ENCODE data around the gene MTCH1. TPM values are rescaled to one million over a fixed set of nuclear protein-coding genes. Genes with fewer than 3 reads are reported as not detected.

MTCH1 gene
- total RNA-seq, 2 donors from 2014 or later = 237 to 273 TPM

DNA sequence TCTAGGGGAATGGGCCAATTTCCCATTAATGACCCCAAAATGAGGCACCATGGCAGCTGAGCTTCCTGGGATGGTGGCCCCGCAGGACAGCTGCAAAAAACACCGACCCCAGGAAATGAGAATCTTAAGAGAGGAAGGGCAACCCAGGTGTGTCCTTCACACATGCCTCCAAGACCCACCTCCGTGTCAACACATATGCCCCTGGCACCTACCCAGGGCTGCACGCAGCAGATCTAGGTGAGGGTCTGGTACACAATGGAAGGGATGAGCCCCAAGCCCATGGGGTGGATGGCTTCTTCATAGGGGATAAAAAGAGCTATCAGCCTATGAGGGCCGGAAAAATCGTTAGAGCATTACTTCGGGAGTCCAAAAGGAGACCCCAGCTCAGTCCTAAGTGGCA lies 9.5 kb downstream of the MTCH1 start:
- H3K4me3 ChIP-seq = no peak overlapping the region
- TF ChIP-seq, protein P1, sequence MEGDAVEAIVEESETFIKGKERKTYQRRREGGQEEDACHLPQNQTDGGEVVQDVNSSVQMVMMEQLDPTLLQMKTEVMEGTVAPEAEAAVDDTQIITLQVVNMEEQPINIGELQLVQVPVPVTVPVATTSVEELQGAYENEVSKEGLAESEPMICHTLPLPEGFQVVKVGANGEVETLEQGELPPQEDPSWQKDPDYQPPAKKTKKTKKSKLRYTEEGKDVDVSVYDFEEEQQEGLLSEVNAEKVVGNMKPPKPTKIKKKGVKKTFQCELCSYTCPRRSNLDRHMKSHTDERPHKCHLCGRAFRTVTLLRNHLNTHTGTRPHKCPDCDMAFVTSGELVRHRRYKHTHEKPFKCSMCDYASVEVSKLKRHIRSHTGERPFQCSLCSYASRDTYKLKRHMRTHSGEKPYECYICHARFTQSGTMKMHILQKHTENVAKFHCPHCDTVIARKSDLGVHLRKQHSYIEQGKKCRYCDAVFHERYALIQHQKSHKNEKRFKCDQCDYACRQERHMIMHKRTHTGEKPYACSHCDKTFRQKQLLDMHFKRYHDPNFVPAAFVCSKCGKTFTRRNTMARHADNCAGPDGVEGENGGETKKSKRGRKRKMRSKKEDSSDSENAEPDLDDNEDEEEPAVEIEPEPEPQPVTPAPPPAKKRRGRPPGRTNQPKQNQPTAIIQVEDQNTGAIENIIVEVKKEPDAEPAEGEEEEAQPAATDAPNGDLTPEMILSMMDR (IDR thresholded peaks at IDR 0.05) = no peak
- H3K36me3 ChIP-seq = peaks cover 72% of the 10 kb centered on the region
- no peak for ATAC-seq (ENCODE audit: insufficient number of reproducible peaks, low FRiP score, low read depth)
- peaks cover 0 to 9% of the 10 kb centered on the region in 2 donors for H3K4me1 ChIP-seq (ENCODE audit: control insufficient read depth in 1 of 2, low read depth in 2 of 2)
- no peak overlapping the region for H3K27ac ChIP-seq
- DNase-seq (ENCODE audit: low spot score) = no peak
- no peaks in the 10 kb centered on the region for H3K27me3 ChIP-seq (replicated peaks; ENCODE audit: insufficient read depth)
- no peaks in the 10 kb centered on the region for H3K9me3 ChIP-seq

DNA sequence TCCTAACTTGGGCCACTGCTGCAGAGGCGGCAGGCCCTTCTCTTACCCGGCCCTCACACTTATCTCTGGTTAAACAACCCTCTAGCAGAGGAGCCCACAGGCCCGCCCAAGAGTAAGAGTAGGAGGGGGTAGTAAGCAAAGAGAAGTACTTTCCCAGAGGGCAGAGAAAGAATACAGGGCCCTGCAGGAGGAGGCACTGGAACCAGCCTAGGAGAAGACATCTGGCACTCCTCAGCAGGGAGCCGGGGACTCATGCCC lies 10.1 kb downstream of the MTCH1 start:
- H3K4me1 ChIP-seq (ENCODE audit: control insufficient read depth in 1 of 2, low read depth in 2 of 2) = peaks cover 0 to 3% of the 10 kb centered on the region in 2 donors

DNA sequence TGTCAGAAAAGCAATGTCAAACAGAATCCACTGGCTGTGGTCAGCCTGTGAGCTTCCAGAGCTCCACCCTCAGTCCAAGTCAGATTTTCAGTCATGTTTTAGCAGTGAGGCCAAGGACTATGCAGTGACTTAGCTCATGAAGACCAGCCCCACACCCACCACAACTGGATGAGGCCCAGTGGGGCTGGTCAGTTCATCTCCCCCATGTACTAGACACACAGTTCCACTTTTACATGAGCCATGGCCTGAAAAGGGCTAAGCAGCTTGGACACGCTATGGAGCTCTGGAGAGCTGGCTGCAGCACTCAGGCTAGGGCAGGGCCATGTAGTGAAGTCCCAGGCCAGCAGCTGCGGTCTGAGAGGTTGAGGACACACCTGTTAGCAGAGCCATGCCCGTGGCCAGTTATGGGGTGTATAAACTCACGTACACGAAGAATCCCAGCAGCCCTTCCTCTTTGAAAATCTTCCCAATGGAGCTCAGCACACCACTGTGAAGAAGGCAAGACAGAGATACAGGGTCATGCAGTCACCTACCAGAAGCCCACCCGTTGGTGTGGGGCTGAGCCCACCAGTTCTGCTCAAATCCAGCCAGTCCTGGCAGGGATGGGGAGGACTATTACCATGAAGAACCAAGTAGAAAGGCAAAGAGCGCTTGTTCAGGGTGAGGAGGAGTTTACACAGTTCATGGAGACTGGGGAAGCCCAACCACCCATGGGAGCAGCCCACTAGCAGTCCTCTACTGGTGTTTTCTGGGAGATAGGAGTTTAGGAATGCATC lies 10.6 kb downstream of the MTCH1 start:
- Histone ChIP-seq H3K27me3 (replicated peaks; ENCODE audit: insufficient read depth) (no peaks in the 10 kb centered on the region), H3K4me3 (no peak overlapping the region), H3K36me3 (peaks cover 78% of the 10 kb centered on the region), H3K4me1 (ENCODE audit: control insufficient read depth in 1 of 2, low read depth in 2 of 2) (peaks cover 0 to 3% of the 10 kb centered on the region in 2 donors), H3K9me3 (no peaks in the 10 kb centered on the region), H3K27ac (no peak overlapping the region)
- ATAC-seq (ENCODE audit: insufficient number of reproducible peaks, low FRiP score, low read depth) (no peak), DNase-seq (ENCODE audit: low spot score) (no peak)
- TF ChIP-seq, protein P1 (IDR thresholded peaks at IDR 0.05) = no peak

More for the DNA sequence above, 10.1 kb downstream of the MTCH1 start:
- no peaks in the 10 kb centered on the region for H3K27me3 ChIP-seq (replicated peaks; ENCODE audit: insufficient read depth)
- H3K36me3 ChIP-seq = peaks cover 77% of the 10 kb centered on the region
- no peaks in the 10 kb centered on the region for H3K9me3 ChIP-seq
- TF ChIP-seq, protein P1 (IDR thresholded peaks at IDR 0.05) = no peak
- DNase-seq (ENCODE audit: low spot score) (no peak), ATAC-seq (ENCODE audit: insufficient number of reproducible peaks, low FRiP score, low read depth) (no peak)
- H3K27ac ChIP-seq = no peak overlapping the region
- H3K4me3 ChIP-seq = no peak overlapping the region

DNA sequence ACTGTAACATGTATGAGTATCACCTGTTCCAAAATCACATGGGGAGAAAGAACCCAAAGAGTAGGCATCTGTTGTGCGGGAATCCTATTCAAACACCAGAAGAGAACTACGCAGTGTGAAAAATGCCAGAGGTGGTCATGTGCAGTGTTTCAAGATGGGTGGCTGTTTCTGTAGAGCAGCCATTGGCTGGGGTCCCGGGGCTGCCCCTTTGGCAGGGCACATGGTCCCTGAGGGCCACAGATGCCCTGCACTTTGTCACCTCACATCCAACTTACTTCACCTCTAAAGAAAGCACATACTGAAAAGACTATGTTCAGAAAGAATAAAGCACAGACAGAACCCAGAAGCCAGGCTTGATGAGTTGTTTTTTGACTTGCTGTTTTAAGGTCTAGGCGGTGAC lies 12.3 kb downstream of the MTCH1 start:
- Histone ChIP-seq H3K27ac (no peak overlapping the region), H3K36me3 (peaks cover 93% of the 10 kb centered on the region), H3K4me1 (ENCODE audit: control insufficient read depth in 1 of 2, low read depth in 2 of 2) (no peaks in the 10 kb centered on the region), H3K27me3 (replicated peaks; ENCODE audit: insufficient read depth) (no peaks in the 10 kb centered on the region), H3K4me3 (no peak overlapping the region), H3K9me3 (no peaks in the 10 kb centered on the region)
- DNase-seq (ENCODE audit: low spot score) (no peak), ATAC-seq (ENCODE audit: insufficient number of reproducible peaks, low FRiP score, low read depth) (no peak)
- TF ChIP-seq, protein P1 (IDR thresholded peaks at IDR 0.05) = no peak

DNA sequence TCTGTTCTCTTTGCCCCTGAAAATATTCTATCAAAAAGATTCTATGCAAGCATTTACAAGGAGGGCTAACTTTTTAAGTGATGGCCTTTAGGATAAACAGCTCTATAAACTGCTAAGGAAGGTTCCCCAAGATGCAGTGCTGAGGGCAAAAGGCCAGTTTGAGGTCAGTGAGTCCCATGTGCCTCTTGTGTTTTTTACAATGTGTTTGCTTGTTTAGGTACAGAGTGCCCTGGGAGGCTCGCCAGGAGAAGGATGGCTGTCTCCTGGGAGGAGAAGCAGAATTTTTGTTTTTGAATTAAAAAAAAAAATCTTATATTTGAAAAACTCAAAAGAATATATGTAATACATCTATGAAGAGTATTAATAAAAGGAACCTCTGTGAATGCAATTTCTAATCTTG lies 12.8 kb downstream of the MTCH1 start:
- H3K27me3 ChIP-seq (replicated peaks; ENCODE audit: insufficient read depth) = no peaks in the 10 kb centered on the region
- no peaks in the 10 kb centered on the region for H3K9me3 ChIP-seq
- H3K36me3 ChIP-seq = peaks cover 95% of the 10 kb centered on the region
- H3K27ac ChIP-seq = no peak overlapping the region
- no peak for ATAC-seq (ENCODE audit: insufficient number of reproducible peaks, low FRiP score, low read depth)
- TF ChIP-seq, protein P1 (IDR thresholded peaks at IDR 0.05) = no peak
- no peak overlapping the region for H3K4me3 ChIP-seq
- no peaks in the 10 kb centered on the region for H3K4me1 ChIP-seq (ENCODE audit: control insufficient read depth in 1 of 2, low read depth in 2 of 2)
- DNase-seq (ENCODE audit: low spot score) = no peak

Measured in thoracic aorta (tissue), 2 donors.